Measurements from ENCODE around the gene GNB1.
"Not testable (repeated sequence)": the region's sequence is repeated elsewhere in the genome, so short reads cannot be mapped to it uniquely, and the experiment has no call there.

The GNB1 gene

GRCh38 chr1:1891349-1892078 is 627 bp upstream of the GNB1 start:
- H3K9me3 ChIP-seq (ENCODE audit: severe bottlenecking): no peaks in the 10 kb centered on the region
- H3K27ac ChIP-seq (ENCODE audit: poor library complexity, severe bottlenecking): peak overlapping the region; percentile 91
- H3K4me3 ChIP-seq (ENCODE audit: severe bottlenecking): peak overlapping the region; percentile 99
- peak; percentile 73 for DNase-seq (ENCODE audit: low spot score)
- TF ChIP-seq CTCF (IDR thresholded peaks at IDR 0.05; ENCODE audit: poor library complexity, severe bottlenecking): no peak
- peaks cover 10% of the 10 kb centered on the region for H3K36me3 ChIP-seq (ENCODE audit: low read depth)
- H3K27me3 ChIP-seq (ENCODE audit: insufficient read depth, poor library complexity, severe bottlenecking): no peaks in the 10 kb centered on the region
- peaks cover 31% of the 10 kb centered on the region for H3K4me1 ChIP-seq (ENCODE audit: insufficient read depth, poor library complexity, severe bottlenecking)
- peak; percentile 61 for ATAC-seq (ENCODE audit: low read depth)

GRCh38 chr1:1889847-1890505 is 911 bp downstream of the GNB1 start:
- no peak for ATAC-seq (ENCODE audit: low read depth)
- Histone ChIP-seq H3K27me3 (ENCODE audit: insufficient read depth, poor library complexity, severe bottlenecking) (no peaks in the 10 kb centered on the region), H3K27ac (ENCODE audit: poor library complexity, severe bottlenecking) (peak overlapping the region; percentile 91), H3K9me3 (ENCODE audit: severe bottlenecking) (no peaks in the 10 kb centered on the region), H3K4me1 (ENCODE audit: insufficient read depth, poor library complexity, severe bottlenecking) (peaks cover 30% of the 10 kb centered on the region), H3K36me3 (ENCODE audit: low read depth) (peaks cover 13% of the 10 kb centered on the region), H3K4me3 (ENCODE audit: severe bottlenecking) (peak overlapping the region; percentile 99)
- TF ChIP-seq CTCF (IDR thresholded peaks at IDR 0.05; ENCODE audit: poor library complexity, severe bottlenecking): no peak
- DNase-seq (ENCODE audit: low spot score): no peak

GRCh38 chr1:1889090-1889750 is 1.7 kb downstream of the GNB1 start:
- peak overlapping the region; percentile 91 for H3K27ac ChIP-seq (ENCODE audit: poor library complexity, severe bottlenecking)
- no peak for ATAC-seq (ENCODE audit: low read depth)
- TF ChIP-seq CTCF (IDR thresholded peaks at IDR 0.05; ENCODE audit: poor library complexity, severe bottlenecking): no peak
- peaks cover 16% of the 10 kb centered on the region for H3K36me3 ChIP-seq (ENCODE audit: low read depth)
- H3K9me3 ChIP-seq (ENCODE audit: severe bottlenecking): no peaks in the 10 kb centered on the region
- DNase-seq (ENCODE audit: low spot score): no peak
- H3K4me3 ChIP-seq (ENCODE audit: severe bottlenecking): peak overlapping the region; percentile 99
- peaks cover 24% of the 10 kb centered on the region for H3K4me1 ChIP-seq (ENCODE audit: insufficient read depth, poor library complexity, severe bottlenecking)
- no peaks in the 10 kb centered on the region for H3K27me3 ChIP-seq (ENCODE audit: insufficient read depth, poor library complexity, severe bottlenecking)

GRCh38 chr1:1883890-1884289 is 7.0 kb downstream of the GNB1 start:
- not testable (repeated sequence) for DNase-seq (ENCODE audit: low spot score); H3K27ac ChIP-seq (ENCODE audit: poor library complexity, severe bottlenecking); H3K4me3 ChIP-seq (ENCODE audit: severe bottlenecking); ATAC-seq (ENCODE audit: low read depth); H3K27me3 ChIP-seq (ENCODE audit: insufficient read depth, poor library complexity, severe bottlenecking); H3K9me3 ChIP-seq (ENCODE audit: severe bottlenecking)
- Histone ChIP-seq H3K36me3 (ENCODE audit: low read depth) (peaks cover 36% of the 10 kb centered on the region), H3K4me1 (ENCODE audit: insufficient read depth, poor library complexity, severe bottlenecking) (peaks cover 13% of the 10 kb centered on the region)

- no peaks in the 10 kb centered on the region for H3K27me3 ChIP-seq (ENCODE audit: insufficient read depth, poor library complexity, severe bottlenecking)
- H3K4me1 ChIP-seq (ENCODE audit: insufficient read depth, poor library complexity, severe bottlenecking): peaks cover 7% of the 10 kb centered on the region
- H3K9me3 ChIP-seq (ENCODE audit: severe bottlenecking): no peaks in the 10 kb centered on the region
- H3K27ac ChIP-seq (ENCODE audit: poor library complexity, severe bottlenecking): no peak overlapping the region
- TF ChIP-seq CTCF (IDR thresholded peaks at IDR 0.05; ENCODE audit: poor library complexity, severe bottlenecking): no peak
- no peak for DNase-seq (ENCODE audit: low spot score)
- no peak for ATAC-seq (ENCODE audit: low read depth)
- no peak overlapping the region for H3K4me3 ChIP-seq (ENCODE audit: severe bottlenecking)
- peaks cover 37% of the 10 kb centered on the region for H3K36me3 ChIP-seq (ENCODE audit: low read depth)
Measured at GRCh38 chr1:1883092-1883873, 7.6 kb downstream of the GNB1 start.

Data from RWPE2 (cell line).